Measurements from ENCODE around the gene EMILIN2. TPM values are rescaled to one million over a fixed set of nuclear protein-coding genes. Genes with fewer than 3 reads are reported as not detected.

The EMILIN2 gene
- total RNA-seq, 2 donors from 2014 or later: 33.6 to 38.6 TPM

- no peaks in the 10 kb centered on the region for H3K4me1 ChIP-seq (replicated peaks)
- intact Hi-C loops (cut with DNase I): no loop called here
- no peak for DNase-seq (ENCODE audit: low spot score)
- no peaks in the 10 kb centered on the region for H3K9me3 ChIP-seq
- H3K4me3 ChIP-seq: no peak overlapping the region
- H3K27me3 ChIP-seq (replicated peaks; ENCODE audit: insufficient read depth): no peaks in the 10 kb centered on the region
- no peak overlapping the region for H3K27ac ChIP-seq
- H3K36me3 ChIP-seq: no peaks in the 10 kb centered on the region
- no peak for TF ChIP-seq CTCF (IDR thresholded peaks at IDR 0.05)
- no peak for TF ChIP-seq POLR2AphosphoS5 (IDR thresholded peaks at IDR 0.05)
- no peak for TF ChIP-seq POLR2A (IDR thresholded peaks at IDR 0.05)
- 91% methylated on average over 9 of the region's 9 CpGs for WGBS
These were observed 61.5 kb downstream of the EMILIN2 start for GRCh38 chr18:2908166-2908945.

- Histone ChIP-seq H3K4me1 (replicated peaks) (no peaks in the 10 kb centered on the region), H3K27me3 (replicated peaks; ENCODE audit: insufficient read depth) (no peaks in the 10 kb centered on the region), H3K9me3 (no peaks in the 10 kb centered on the region), H3K4me3 (no peak overlapping the region), H3K27ac (no peak overlapping the region), H3K36me3 (no peaks in the 10 kb centered on the region)
- DNase-seq (ENCODE audit: low spot score): no peak
- 94% methylated on average over 2 of the region's 2 CpGs for WGBS
- TF ChIP-seq CTCF (IDR thresholded peaks at IDR 0.05) (no peak), POLR2A (IDR thresholded peaks at IDR 0.05) (no peak), POLR2AphosphoS5 (IDR thresholded peaks at IDR 0.05) (no peak)
- intact Hi-C loops (cut with DNase I): no loop called here
These were observed 62.1 kb downstream of the EMILIN2 start for GRCh38 chr18:2908946-2909335.

- Histone ChIP-seq H3K27me3 (replicated peaks; ENCODE audit: insufficient read depth) (no peaks in the 10 kb centered on the region), H3K9me3 (no peaks in the 10 kb centered on the region), H3K27ac (no peak overlapping the region), H3K36me3 (no peaks in the 10 kb centered on the region), H3K4me1 (replicated peaks) (no peaks in the 10 kb centered on the region), H3K4me3 (no peak overlapping the region)
- TF ChIP-seq CTCF (IDR thresholded peaks at IDR 0.05) (no peak), POLR2AphosphoS5 (IDR thresholded peaks at IDR 0.05) (no peak), POLR2A (IDR thresholded peaks at IDR 0.05) (no peak)
- intact Hi-C loops (cut with DNase I): no loop called here
- WGBS: 59% methylated on average over 22 of the region's 22 CpGs
- no peak for DNase-seq (ENCODE audit: low spot score)
These were observed 62.8 kb downstream of the EMILIN2 start for GRCh38 chr18:2909431-2910140.

- Histone ChIP-seq H3K4me3 (no peak overlapping the region), H3K36me3 (no peaks in the 10 kb centered on the region), H3K27ac (no peak overlapping the region), H3K9me3 (no peaks in the 10 kb centered on the region), H3K27me3 (replicated peaks; ENCODE audit: insufficient read depth) (no peaks in the 10 kb centered on the region), H3K4me1 (replicated peaks) (no peaks in the 10 kb centered on the region)
- 88% methylated on average over 6 of the region's 10 CpGs for WGBS
- intact Hi-C loops (cut with DNase I): no loop called here
- TF ChIP-seq CTCF (IDR thresholded peaks at IDR 0.05) (no peak), POLR2A (IDR thresholded peaks at IDR 0.05) (no peak), POLR2AphosphoS5 (IDR thresholded peaks at IDR 0.05) (no peak)
- no peak for DNase-seq (ENCODE audit: low spot score)
These were observed 63.5 kb downstream of the EMILIN2 start for GRCh38 chr18:2910261-2910660.

Data from prostate gland (tissue), 2 donors.